Measurements from ENCODE around the gene TSPAN16. TPM values are rescaled to one million over a fixed set of nuclear protein-coding genes. Genes with fewer than 3 reads are reported as not detected.
"Not testable (repeated sequence)": the region's sequence is repeated elsewhere in the genome, so short reads cannot be mapped to it uniquely, and the experiment has no call there.

TSPAN16 gene
- total RNA-seq, 1 donor from 2014 or later: not detected

DNA sequence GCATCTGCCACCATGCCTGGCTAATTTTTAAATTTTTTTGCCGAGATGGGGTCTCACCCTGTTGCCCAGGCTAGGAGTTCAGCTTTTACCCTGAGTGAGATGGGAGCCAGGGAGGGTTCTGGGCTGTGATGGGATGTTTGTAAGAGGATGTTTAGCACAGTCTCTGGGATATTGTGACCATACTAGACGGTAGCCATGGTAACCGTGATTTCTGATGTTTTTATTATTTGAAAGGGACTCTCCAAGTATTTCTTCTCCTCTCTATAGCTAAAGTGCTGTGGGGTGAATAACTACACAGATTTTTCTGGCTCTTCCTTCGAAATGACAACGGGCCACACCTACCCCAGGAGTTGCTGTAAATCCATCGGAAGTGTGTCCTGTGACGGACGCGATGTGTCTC, 10.4 kb downstream of the TSPAN16 start:
- peaks cover 13% of the 10 kb centered on the region for H3K27me3 Mint-ChIP-seq (ENCODE audit: unreplicated experiment)
- H3K27ac Mint-ChIP-seq (ENCODE audit: unreplicated experiment): no peak overlapping the region
- no peaks in the 10 kb centered on the region for H3K36me3 Mint-ChIP-seq (ENCODE audit: unreplicated experiment)
- no peaks in the 10 kb centered on the region for H3K4me1 Mint-ChIP-seq (ENCODE audit: unreplicated experiment)
- H3K9me3 Mint-ChIP-seq (ENCODE audit: unreplicated experiment): no peaks in the 10 kb centered on the region
- no peak overlapping the region for H3K4me3 Mint-ChIP-seq (ENCODE audit: unreplicated experiment)
- no peak for DNase-seq (ENCODE audit: extremely low spot score, unreplicated experiment)
- TF ChIP-seq, protein P1, sequence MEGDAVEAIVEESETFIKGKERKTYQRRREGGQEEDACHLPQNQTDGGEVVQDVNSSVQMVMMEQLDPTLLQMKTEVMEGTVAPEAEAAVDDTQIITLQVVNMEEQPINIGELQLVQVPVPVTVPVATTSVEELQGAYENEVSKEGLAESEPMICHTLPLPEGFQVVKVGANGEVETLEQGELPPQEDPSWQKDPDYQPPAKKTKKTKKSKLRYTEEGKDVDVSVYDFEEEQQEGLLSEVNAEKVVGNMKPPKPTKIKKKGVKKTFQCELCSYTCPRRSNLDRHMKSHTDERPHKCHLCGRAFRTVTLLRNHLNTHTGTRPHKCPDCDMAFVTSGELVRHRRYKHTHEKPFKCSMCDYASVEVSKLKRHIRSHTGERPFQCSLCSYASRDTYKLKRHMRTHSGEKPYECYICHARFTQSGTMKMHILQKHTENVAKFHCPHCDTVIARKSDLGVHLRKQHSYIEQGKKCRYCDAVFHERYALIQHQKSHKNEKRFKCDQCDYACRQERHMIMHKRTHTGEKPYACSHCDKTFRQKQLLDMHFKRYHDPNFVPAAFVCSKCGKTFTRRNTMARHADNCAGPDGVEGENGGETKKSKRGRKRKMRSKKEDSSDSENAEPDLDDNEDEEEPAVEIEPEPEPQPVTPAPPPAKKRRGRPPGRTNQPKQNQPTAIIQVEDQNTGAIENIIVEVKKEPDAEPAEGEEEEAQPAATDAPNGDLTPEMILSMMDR (IDR thresholded peaks at IDR 0.05): no peak

DNA sequence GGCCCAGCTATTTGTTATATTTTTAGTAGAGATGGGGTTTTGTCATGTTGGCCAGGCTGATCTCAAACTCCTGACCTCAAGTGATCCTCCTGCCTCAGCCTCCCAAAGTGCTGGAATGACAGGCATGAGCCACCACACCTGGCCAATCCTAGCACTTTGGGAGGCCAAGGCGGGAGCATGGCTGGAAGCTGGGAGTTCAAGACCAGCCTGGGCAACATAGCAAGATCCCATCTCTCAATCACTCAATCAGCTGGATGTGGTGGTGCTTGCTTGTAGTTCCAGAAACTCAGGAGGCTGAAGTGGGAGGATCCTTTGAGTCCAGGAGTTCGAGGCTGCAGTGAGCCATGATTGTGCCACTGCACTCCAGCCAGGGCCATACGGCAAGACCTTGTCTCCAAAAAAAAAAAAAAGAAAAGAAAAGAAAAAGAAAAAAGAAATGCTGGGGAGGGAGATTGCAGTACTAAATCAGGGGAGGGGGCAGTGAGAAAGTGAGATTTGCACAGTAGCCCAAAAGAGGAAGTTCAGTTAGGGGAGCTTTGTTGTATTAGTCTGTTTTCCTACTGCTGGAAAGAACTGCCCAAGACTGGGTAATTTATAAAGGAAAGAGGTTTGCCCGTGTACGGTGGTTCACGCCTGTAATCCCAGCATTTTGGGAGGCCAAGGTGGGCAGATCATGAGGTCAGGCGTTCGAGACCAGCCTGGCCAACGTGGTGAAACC, 24.5 kb downstream of the TSPAN16 start:
- H3K4me1 Mint-ChIP-seq (ENCODE audit: unreplicated experiment): peaks cover 38% of the 10 kb centered on the region
- H3K27me3 Mint-ChIP-seq (ENCODE audit: unreplicated experiment); H3K4me3 Mint-ChIP-seq (ENCODE audit: unreplicated experiment); H3K27ac Mint-ChIP-seq (ENCODE audit: unreplicated experiment); H3K9me3 Mint-ChIP-seq (ENCODE audit: unreplicated experiment); DNase-seq (ENCODE audit: extremely low spot score, unreplicated experiment); H3K36me3 Mint-ChIP-seq (ENCODE audit: unreplicated experiment): not testable (repeated sequence)

DNA sequence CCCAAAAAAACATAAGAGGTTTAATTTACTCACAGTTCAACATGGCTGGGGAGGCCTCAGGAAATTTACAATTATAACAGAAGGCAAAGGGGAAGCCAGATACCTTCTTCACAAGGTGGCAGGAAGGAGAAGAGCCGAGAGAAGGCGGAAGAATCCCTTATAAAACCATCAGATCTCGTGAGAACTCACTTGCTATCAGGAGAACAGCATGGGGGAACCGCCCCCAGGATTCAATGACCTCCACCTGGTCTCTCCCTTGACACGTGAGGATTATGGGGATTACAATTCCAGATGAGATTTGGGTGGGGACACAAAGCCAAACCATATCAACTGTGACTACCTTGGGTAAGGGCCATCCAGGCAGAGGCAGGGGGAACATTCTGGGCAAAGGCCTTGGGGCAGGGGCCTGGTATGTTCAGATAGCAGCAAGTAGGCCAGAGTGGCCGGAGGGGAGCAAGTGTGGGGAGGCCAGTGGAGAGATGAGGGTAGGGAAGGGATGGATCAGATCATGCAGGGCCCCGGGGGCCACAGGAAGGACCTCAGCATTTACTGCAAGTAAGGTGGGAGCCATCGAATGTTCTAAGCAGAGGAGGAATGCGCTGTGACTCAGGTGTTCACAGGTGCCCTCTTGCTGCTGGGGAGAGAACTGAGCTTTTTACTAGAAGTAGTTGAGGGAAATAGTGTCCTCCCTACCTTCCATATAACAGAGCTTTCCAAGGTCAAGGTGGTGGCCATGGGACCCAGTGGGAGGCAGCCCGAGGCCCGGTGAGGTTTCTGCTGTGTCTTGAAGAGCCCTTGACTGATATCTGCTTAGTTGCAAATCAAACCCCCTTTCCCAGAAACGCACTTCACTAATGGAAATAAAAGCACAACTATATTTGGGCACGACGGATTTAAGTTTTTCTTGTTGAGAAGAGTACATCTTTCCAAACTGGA, 25.5 kb downstream of the TSPAN16 start:
- Mint-ChIP-seq H3K9me3 (ENCODE audit: unreplicated experiment) (no peaks in the 10 kb centered on the region), H3K4me3 (ENCODE audit: unreplicated experiment) (no peak overlapping the region), H3K27me3 (ENCODE audit: unreplicated experiment) (no peaks in the 10 kb centered on the region), H3K36me3 (ENCODE audit: unreplicated experiment) (no peaks in the 10 kb centered on the region), H3K4me1 (ENCODE audit: unreplicated experiment) (peaks cover 38% of the 10 kb centered on the region), H3K27ac (ENCODE audit: unreplicated experiment) (no peak overlapping the region)
- TF ChIP-seq, protein P1 (IDR thresholded peaks at IDR 0.05): no peak
- DNase-seq (ENCODE audit: extremely low spot score, unreplicated experiment): no peak

DNA sequence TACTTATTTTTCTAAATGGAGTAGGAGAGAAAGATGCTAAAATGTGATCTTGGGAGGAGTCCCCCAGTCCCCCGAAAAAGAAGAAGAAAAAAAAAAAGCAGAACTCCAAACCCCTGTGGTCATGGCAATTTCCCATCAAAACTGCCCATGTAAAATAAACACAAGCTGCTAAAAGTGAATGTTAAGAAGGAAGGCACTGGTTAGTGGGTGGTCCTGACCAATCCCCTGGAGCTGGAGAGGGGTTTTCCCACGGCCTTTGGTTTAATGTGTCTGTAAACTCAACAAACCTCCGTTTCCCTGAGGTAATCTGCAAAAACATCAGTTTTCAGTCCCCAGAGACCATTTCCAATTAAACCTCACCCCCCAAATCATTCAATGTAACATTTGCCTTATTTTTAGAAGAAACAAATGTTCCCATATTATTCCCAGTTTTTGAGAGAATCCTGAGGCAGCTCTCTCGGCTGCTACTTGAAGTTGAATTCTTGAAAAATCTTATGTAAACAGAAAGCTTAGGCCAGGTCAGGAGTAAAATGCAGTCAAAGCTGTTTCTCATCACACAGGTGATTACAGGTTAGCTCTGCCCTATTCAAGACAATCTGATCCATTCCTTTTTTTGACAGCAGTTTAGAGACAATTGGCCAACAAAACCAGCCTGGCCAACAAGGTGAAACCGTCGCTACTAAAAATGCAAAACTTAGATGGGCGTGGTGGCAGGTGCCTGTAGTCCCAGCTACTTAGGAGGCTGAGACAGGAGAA, 26.5 kb downstream of the TSPAN16 start:
- no peak for DNase-seq (ENCODE audit: extremely low spot score, unreplicated experiment)
- H3K36me3 Mint-ChIP-seq (ENCODE audit: unreplicated experiment): no peaks in the 10 kb centered on the region
- H3K9me3 Mint-ChIP-seq (ENCODE audit: unreplicated experiment): no peaks in the 10 kb centered on the region
- H3K4me3 Mint-ChIP-seq (ENCODE audit: unreplicated experiment): peak overlapping the region; percentile 16
- peak overlapping the region; percentile 19 for H3K27ac Mint-ChIP-seq (ENCODE audit: unreplicated experiment)
- H3K27me3 Mint-ChIP-seq (ENCODE audit: unreplicated experiment): no peaks in the 10 kb centered on the region
- peaks cover 38% of the 10 kb centered on the region for H3K4me1 Mint-ChIP-seq (ENCODE audit: unreplicated experiment)
- TF ChIP-seq, protein P1 (IDR thresholded peaks at IDR 0.05): no peak

GRCh38 chr19:11323601-11324078, 27.7 kb downstream of the TSPAN16 start:
- DNase-seq (ENCODE audit: extremely low spot score, unreplicated experiment): no peak
- Mint-ChIP-seq H3K9me3 (ENCODE audit: unreplicated experiment) (no peaks in the 10 kb centered on the region), H3K36me3 (ENCODE audit: unreplicated experiment) (no peaks in the 10 kb centered on the region), H3K27ac (ENCODE audit: unreplicated experiment) (peak overlapping the region; percentile 90), H3K4me3 (ENCODE audit: unreplicated experiment) (peak overlapping the region; percentile 63), H3K4me1 (ENCODE audit: unreplicated experiment) (peaks cover 37% of the 10 kb centered on the region), H3K27me3 (ENCODE audit: unreplicated experiment) (no peaks in the 10 kb centered on the region)
- TF ChIP-seq, protein P1 (IDR thresholded peaks at IDR 0.05): no peak

All from osteocyte (in vitro differentiated cells).